GM18511 (cell line): ENCODE results near the gene PTRH1.

Source experiments
- ATAC-seq: cut with Tn5 transposase; IDR thresholded peaks from one replicate; pipeline ENCODE4 v1.9.1; 2021; ENCODE audit warnings: mild to moderate bottlenecking, moderate library complexity; ENCODE audit not compliant: unreplicated experiment

PTRH1 gene

GRCh38 chr9:127667127-127667844 lies 48.2 kb downstream of the PTRH1 start:
- no peak for ATAC-seq

- ATAC-seq = no peak
These were observed 50.6 kb downstream of the PTRH1 start for GRCh38 chr9:127664678-127665507.

GRCh38 chr9:127664324-127664677 lies 51.2 kb downstream of the PTRH1 start:
- no peak for ATAC-seq
